Pancreas (tissue), 10 donors: ENCODE data around the gene SLC17A7. TPM values are rescaled to one million over a fixed set of nuclear protein-coding genes. Genes with fewer than 3 reads are reported as not detected.

Experiments
- ATAC-seq, 4 donors: fragments of 200-7000 bp; cut with Tn5 transposase; one replicate each; pipeline versions ENCODE4 v1.8.0 to v1.9.1; 2020; ENCODE audit warnings: mild to moderate bottlenecking in 4 of 4, moderate library complexity in 4 of 4
- DNase-seq, 6 donors: peaks; one replicate each; pipeline ENCODE4 v3.0.0-alpha.2; 2020
- FAIRE-seq: peaks from 2 replicates; lab custom pipeline; 2012; peaks lifted over from hg19 to GRCh38; lab: Jason Lieb, UNC
- H3K27ac ChIP-seq, 4 donors: fragments of 200-600 bp; sonication (generic); 1 replicate in 3 of 4; 2 replicates in 1 of 4; pipeline versions ENCODE4 v1.5.0 to v1.8.0; 2020
- H3K27me3 ChIP-seq, 4 donors: fragments of 200-600 bp; one replicate each; pipeline ENCODE4 v1.8.0; 2021
- H3K36me3 ChIP-seq, 3 donors: fragments of 200-600 bp; sonication (generic) in 1 of 3; one replicate each; pipeline versions ENCODE4 v1.5.0 to v1.8.0; 2020 to 2021
- H3K4me1 ChIP-seq, 3 donors: fragments of 200-600 bp; one replicate each; pipeline ENCODE4 v1.8.0; 2021
- H3K4me3 ChIP-seq, 4 donors: fragments of 200-600 bp; sonication (generic) in 2 of 4; one replicate each; pipeline versions ENCODE4 v1.5.0 to v1.8.0; 2020 to 2021
- H3K9me3 ChIP-seq, 4 donors: fragments of 200-600 bp; one replicate each; pipeline ENCODE4 v1.8.0; 2021
- WGBS, 2 donors: extraction: QIAGEN DNeasy Blood & Tissue Kit; methylation state at CpG; one replicate each; pipeline ENCODE4 v1.1.7; 2013; 5-methylcytosine and 5-hydroxymethylcytosine counted together
- intact Hi-C, 3 donors: fragments of 100-400 bp; cut with DNase I; formaldehyde crosslinking; loops; one replicate each; pipeline versions ENCODE4 v1.11.1 to v1.14.2; 2022
- polyA plus RNA-seq, 2 donors: library from polyadenylated mRNA; stranded (reverse); fragments of 200-250 nt; gene quantifications; one replicate each; pipeline ENCODE4 v1.2.3, GENCODE V29; 2013
- total RNA-seq, 6 donors: library from RNA; stranded (reverse); fragmentation: NEBNext Ultra II Directional in 4 of 6; extraction: Animal tissue kit (Norgen Biotek cat#: 25700) in 4 of 6; gene quantifications; one replicate each; pipeline versions ENCODE4 v1.2.1 to v1.2.4, GENCODE V29; 2021 to 2023
- TF ChIP-seq, protein P1 (sequence below), 4 donors: fragments of 200-600 bp; sonication (generic) in 3 of 4; IDR thresholded peaks; one replicate each; pipeline versions ENCODE4 v1.5.0 to v1.8.0; 2021; ENCODE audit warnings: antibody characterized with exemption in 4 of 4
- donor health status: healthy with polysubstance abuse.
- donor health status: DM: no; HTN: no; CAD: no; lungs with moderate emphysema.
- donor health status: DM: no; HTN: no; CAD: no.
- donor health status: control.
- donor health status: control.
- donor health status: Bipolar disorder and iron deficiency.
- donor health status: DM: yes; HTN: yes; CAD: no.
- donor health status: DM: no; HTN: no; CAD: no.
- donor health status: DM: no; HTN: no; CAD: no.
- donor health status: DM: yes; HTN: yes; CAD: no.

Gene SLC17A7
- total and polyA plus RNA-seq, 8 donors: 0.13 to 0.53 (median 0.31) TPM; not detected in 1

DNA sequence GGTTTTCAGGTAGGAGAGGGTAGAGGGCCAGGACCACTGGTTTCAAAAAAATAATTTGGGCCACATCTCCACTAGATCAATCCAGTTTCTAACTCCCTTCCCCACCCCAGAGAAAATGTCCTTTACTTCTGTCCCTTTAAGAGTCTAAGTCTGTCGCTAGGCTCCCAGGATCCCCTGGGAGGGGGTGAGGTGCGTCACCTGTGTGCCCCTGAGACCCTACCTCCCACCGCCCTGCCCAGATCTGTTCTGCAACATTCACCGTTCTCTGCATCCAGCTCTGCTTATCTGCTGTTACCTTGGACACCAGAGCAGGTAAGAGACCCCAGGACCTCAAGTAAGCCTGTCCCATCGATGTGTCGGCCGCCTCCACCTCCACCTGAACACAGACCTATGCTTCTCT, 16.1 kb downstream of the SLC17A7 start, which contains the start of gene GFY:
TSS of gene GFY (plus strand) at position 211 of the 400 bp plus-strand sequence. CDS start 1,043 bp downstream, outside the sequence.
- Histone ChIP-seq H3K27me3 (peaks cover 0 to 51% (median 11%) of the 10 kb centered on the region in 4 donors), H3K27ac (no peak within 1 kb of the TSS), H3K36me3 (no peaks in the 10 kb centered on the region), H3K4me1 (peaks cover 0 to 6% (median 0%) of the 10 kb centered on the region in 3 donors), H3K9me3 (no peaks in the 10 kb centered on the region), H3K4me3 (no peak within 1 kb of the TSS)
- DNase-seq (no peak), FAIRE-seq (no peak), ATAC-seq (no peak)
- TF ChIP-seq, protein P1, sequence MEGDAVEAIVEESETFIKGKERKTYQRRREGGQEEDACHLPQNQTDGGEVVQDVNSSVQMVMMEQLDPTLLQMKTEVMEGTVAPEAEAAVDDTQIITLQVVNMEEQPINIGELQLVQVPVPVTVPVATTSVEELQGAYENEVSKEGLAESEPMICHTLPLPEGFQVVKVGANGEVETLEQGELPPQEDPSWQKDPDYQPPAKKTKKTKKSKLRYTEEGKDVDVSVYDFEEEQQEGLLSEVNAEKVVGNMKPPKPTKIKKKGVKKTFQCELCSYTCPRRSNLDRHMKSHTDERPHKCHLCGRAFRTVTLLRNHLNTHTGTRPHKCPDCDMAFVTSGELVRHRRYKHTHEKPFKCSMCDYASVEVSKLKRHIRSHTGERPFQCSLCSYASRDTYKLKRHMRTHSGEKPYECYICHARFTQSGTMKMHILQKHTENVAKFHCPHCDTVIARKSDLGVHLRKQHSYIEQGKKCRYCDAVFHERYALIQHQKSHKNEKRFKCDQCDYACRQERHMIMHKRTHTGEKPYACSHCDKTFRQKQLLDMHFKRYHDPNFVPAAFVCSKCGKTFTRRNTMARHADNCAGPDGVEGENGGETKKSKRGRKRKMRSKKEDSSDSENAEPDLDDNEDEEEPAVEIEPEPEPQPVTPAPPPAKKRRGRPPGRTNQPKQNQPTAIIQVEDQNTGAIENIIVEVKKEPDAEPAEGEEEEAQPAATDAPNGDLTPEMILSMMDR (IDR thresholded peaks at IDR 0.05): no peak
- intact Hi-C loops: no loop called here
- WGBS, 2 donors: 33 to 40% methylated on average over 7 of the region's 7 CpGs

DNA sequence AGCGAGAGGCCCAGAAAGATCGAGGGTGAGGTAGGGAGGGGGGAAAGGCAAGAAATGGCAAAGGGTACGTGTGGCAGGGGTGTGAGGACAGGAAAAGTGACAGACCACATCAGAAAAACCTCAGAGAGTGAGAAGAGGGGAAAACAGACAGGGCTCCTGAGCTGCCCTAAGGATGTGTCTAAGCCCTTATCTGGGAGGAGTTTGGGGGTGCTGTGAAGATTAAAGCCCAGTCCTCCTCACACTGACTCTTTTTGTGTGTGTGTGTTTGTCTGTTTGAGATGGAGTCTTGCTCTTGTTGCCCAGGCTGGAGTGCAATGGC, 17.4 kb downstream of the SLC17A7 start:
- H3K27me3 ChIP-seq: peaks cover 0 to 51% (median 11%) of the 10 kb centered on the region in 4 donors
- H3K4me1 ChIP-seq: peaks cover 0 to 6% (median 0%) of the 10 kb centered on the region in 3 donors
- intact Hi-C loops: no loop called here
- TF ChIP-seq, protein P1 (IDR thresholded peaks at IDR 0.05): no peak
- no peak overlapping the region for H3K27ac ChIP-seq
- no peak for ATAC-seq
- DNase-seq: no peak
- no peaks in the 10 kb centered on the region for H3K9me3 ChIP-seq
- WGBS, 2 donors: 16 to 18% methylated on average over 3 of the region's 3 CpGs
- no peak overlapping the region for H3K4me3 ChIP-seq
- no peak for FAIRE-seq
- H3K36me3 ChIP-seq: no peaks in the 10 kb centered on the region

DNA sequence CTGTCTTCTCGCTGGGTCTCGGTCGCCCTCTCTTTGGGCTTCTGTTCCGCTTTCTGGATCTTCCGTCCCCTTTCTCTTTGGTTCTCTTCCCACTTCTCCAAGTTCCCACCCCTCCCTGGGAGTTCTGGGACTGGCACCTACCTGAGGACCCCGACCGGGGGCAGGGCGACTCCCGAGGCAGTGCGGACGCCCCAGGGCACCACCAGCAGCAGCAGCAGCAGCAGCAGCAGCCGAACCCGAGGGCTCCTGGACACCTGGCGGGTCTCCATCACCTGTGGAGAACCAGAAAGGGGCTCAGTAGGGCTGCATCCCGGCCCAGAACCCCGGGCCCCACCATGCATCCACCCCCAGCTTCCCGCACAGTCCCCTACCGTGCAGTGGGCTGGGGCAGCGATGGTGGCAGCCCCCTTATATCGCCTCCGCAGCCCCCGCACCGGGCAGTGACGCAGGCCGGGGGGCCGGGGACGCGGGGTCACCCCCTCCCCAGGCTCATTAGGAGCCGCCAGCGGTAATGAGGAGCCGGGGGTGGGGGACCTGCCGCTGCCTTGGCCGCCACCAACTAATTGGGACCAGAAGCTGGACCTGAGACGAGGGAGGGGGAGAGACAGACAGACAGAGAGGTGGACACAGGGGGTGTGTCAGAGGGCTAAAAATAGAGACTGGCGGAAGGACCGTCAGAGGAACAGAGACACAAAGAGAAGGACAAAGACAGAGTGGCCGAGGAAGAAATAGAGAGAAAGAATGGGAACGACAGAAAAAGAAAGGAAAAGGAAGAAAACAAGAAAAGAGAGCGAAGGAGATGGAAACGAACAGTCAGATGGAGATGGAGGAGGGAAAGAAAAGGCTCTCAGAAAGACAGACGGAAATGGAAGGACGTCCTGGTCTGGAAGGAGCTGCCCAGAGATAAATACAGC, 18.0 kb downstream of the SLC17A7 start, which contains the start of gene PTH2:
TSS of gene PTH2 (minus strand) at position 371 of the 914 bp plus-strand sequence. CDS start at position 269, 102 bp downstream.
- no peaks in the 10 kb centered on the region for H3K36me3 ChIP-seq
- no peaks in the 10 kb centered on the region for H3K9me3 ChIP-seq
- no peak for DNase-seq
- no peak within 1 kb of the TSS for H3K27ac ChIP-seq
- WGBS, 2 donors: 10 to 12% methylated on average over 41 to 42 of the region's 42 CpGs
- H3K4me3 ChIP-seq: peak within 1 kb of the TSS in 1 of 4 donors; percentile 22
- no peak for ATAC-seq
- H3K4me1 ChIP-seq: peaks cover 0 to 6% (median 0%) of the 10 kb centered on the region in 3 donors
- intact Hi-C loops: no loop called here
- peaks cover 0 to 47% (median 11%) of the 10 kb centered on the region in 4 donors for H3K27me3 ChIP-seq
- TF ChIP-seq, protein P1 (IDR thresholded peaks at IDR 0.05): no peak
- FAIRE-seq: no peak

DNA sequence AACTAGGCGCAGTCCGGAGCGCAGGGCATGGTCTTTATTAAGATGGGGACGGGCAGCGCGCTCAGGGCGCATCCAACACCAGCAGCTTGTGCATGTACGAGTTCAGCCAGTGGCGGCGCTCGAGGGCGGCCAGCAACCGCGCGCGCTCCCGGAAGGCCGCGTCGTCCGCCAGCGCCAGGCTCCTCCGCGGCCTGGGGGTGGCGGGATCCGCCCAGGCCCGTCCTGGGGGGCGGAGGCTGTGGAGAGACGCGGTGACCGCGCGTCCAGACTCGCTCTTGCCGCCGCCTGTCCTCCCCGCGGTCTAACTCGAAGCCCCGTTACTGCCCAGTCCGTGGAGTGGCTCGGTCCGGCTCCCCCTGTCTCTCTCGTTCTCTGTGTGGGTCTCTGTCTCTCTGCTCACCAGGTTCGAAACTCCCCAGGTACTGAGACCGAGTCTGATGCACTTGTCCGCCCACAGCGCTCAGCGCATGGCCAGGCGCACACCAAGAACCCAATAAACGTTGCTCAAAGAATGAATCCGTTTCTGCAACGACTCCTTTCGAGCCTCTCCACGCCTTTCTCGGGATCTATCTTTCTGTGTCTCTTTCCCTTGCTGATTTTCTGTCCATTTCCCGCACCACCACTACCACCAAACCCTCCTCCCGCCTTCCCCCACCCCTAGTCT, 18.8 kb downstream of the SLC17A7 start:
- Histone ChIP-seq H3K4me3 (peak overlapping the region in 1 of 4 donors; percentile 22), H3K4me1 (no peaks in the 10 kb centered on the region), H3K36me3 (no peaks in the 10 kb centered on the region), H3K27ac (no peak overlapping the region), H3K9me3 (no peaks in the 10 kb centered on the region), H3K27me3 (peaks cover 0 to 39% (median 11%) of the 10 kb centered on the region in 4 donors)
- TF ChIP-seq, protein P1 (IDR thresholded peaks at IDR 0.05): peak in 3 of 4 donors; percentile 18 to 26 (median 21)
- DNase-seq (peak in 1 of 6 donors; percentile 73), FAIRE-seq (no peak), ATAC-seq (peak; percentile 39 to 76 (median 65))
- intact Hi-C loops: no loop called here
- WGBS, 2 donors: 3% methylated on average over 52 to 58 of the region's 58 CpGs
